T follicular helper cell (primary cell): ENCODE measurements around the gene FRG1.
"Not testable (repeated sequence)": the region's sequence is repeated elsewhere in the genome, so short reads cannot be mapped to it uniquely, and the experiment has no call there.

ENCODE experiments used
- DNase-seq: peaks from one replicate; pipeline ENCODE4 v3.0.0-alpha.2; 2020; ENCODE audit warnings: low read depth
- total RNA-seq, 2 experiments: gene quantifications; one replicate each; lab custom pipeline; 2026; lab: John Stamatoyannopoulos, UW

FRG1 gene
- total RNA-seq = 37.8 to 52.9 reads per million in 2 experiments

DNA sequence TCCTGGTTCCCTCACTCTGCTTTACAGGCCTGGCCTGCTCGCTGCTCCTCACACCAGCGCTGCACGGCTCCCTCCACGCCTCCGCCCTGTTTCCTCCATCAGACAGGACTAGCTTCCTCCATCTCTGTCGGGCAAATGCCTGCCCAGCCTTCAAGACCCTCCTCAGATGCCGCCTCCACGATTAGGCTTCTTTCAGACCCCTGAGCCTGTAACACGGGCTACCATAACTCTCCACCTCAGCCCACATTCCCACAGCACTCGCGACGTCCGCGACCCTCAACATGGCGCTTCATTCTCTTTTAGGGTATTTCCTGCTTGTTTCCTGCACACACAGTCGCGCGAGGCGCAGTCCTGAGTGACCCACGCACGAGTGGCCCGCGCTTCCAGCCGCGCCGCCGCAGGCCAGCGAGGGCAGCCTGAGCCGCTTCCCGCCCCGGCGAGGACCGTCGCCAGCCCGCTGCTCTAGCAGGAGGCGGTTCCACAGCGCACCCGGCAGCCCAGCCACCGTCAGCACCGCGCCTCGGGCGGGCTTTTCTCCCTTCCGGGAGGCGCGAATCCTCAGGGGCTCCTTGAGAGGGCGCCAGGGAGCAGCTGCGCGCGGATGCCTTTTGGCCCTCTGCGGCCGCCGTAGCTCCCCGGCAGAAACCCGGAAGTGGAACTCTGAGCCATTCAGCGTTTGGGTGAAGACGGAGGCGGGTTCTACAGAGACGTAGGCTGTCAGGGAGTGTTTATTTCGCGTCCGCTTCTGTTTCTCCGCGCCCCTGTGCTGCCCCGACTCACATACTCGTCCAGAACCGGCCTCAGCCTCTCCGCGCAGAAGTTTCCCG is at the start of gene FRG1:
Gene FRG1, plus strand, starts transcription at position 695 of the 827 bp plus-strand sequence. CDS start 138 bp downstream, outside the sequence.
- DNase-seq = peak; percentile 95

DNA sequence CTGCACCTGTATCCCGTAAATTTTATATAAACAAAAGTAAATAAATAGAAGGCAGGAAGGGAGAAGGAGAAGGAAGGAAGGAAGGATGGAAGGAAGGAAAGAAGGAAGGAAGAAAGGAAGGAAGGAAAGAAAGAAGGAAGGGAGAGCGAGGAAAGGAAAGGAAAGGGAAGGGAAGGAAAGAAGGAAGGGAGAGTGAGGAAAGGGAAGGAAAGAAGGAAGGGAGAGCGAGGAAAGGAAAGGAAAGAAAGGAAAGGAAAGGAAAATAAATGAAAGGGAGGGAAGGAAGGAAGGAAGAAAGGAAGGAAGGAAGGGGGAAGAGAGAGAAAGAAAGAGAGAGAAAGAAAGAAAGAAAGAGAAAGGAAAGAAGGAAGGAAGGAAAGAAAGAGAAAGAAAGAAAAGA is 43.0 kb upstream of the FRG1 start:
- DNase-seq = no peak

DNA sequence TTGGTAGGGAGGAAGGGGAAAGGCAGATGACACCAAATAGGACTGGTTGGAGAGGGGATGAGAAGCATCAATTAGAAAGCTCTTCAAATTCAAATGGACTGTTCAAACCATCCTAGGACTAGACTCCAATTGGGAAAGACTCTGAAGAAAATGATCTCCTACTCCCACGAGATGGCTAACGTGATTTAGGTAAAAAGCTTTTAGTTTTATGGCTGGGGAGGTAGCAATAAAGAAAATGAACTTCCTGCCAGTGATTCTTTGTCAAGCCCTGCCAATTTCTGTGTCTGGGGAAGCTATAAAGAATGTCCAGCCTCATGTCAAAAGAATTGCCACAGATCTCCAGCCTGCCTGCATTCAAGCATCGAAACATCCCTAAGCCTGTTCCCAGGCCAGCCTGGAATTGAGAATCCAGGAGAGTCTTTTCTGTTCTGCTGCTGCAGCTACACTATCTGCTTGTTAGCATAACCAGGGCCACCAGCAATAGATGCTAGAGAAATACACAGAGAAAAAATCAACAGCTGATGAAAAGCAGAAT is 41.1 kb upstream of the FRG1 start:
- DNase-seq = not testable (repeated sequence)

DNA sequence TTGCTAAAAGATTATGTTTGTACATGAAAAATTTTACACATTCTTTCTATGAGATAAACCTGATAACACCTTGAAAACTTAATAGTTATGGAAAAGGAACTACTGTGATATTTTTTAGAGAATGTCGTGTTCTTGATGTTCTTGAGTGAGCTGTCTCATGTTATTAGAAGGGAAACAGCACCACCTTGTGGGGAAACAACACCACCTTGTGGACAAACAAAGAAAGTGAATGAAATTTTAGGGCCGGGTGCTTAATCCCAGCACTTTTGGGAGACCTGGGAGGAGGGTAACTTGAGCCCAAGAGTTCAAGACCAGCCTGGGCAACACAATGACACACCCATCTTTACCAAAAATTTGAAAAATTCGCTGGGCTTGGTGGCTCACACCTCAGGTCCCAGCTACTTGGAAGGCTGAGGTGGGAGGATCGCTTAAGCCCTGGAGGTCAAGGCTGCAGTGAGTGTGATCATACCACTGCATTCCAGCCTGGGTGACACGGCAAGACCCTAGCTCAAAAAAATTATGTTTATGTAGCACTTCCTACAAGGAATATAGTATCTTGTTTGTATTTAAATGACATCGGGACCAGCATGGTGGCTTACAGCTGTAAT is 36.1 kb upstream of the FRG1 start:
- DNase-seq = peak; percentile 18

DNA sequence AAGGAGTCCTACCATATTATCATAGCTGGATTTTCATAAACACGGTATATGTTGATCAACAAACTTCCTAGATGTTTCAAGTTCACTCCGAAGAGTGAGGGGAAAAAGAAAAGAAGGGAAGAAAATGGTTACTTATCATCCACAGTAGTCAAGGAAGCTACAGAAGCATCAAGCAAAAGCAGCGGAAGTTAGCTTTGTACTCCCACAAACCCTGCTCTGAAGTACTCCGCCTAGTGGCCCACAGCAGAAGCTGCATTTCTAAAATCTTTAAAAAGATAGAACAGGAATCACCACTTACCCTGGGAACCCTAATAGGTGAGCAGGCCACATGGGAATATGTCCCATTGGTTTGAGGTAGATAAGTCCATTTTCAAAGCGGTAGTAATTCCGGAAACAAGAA is 28.5 kb upstream of the FRG1 start:
- DNase-seq = no peak

DNA sequence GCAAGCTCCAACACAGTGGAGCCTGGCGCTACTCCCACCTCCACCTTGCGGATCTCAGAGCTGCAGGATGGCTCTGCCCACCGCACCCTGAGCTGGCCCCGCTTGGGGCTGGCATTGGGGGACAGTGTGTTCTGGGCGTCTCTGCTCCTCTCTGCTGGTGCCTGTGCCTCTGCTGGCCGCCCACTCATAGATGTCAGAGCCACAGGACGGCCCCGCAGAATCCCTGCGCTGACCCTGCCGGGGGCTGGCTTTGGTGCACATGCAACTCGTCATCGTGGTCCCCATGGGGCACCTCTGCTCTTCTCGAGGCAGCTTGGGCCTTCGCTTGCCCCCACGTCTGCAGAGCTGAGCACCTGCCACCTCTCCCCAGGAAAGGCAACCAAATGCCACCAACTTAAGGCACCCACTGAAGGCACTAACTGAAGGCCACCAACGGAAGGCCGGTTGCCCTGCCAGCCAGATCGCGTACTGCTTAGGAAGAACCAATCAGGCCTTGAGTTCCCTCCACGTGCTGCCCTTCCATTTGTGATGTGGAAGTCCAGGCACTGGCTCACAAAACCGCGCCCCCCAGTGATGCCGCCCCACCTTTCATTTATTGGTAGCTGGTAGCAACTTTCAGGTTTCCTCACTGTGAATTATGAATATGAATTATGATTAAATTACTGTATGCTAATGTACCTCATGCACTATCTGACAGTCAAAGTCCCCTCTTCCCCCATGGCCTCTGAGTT is 23.3 kb upstream of the FRG1 start:
- DNase-seq = no peak

DNA sequence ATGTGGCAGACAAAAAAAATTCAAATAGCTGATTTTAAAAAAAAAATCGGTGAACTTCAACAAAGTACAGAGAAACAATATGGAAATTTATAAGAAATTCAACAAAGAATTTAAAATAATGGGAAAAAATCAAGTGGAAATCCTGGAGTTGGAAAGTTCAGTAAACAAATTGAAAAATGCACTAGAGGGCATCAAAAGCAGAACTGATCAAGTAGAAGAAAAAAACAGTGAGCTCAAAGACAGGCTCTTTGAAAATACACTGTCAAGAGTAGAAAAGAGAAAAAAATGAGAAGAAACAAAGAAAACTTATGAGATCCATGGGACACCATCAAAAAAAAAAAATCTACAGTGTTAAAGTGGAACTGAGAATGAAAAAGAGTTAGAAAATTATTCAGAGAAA is 19.6 kb upstream of the FRG1 start:
- no peak for DNase-seq

DNA sequence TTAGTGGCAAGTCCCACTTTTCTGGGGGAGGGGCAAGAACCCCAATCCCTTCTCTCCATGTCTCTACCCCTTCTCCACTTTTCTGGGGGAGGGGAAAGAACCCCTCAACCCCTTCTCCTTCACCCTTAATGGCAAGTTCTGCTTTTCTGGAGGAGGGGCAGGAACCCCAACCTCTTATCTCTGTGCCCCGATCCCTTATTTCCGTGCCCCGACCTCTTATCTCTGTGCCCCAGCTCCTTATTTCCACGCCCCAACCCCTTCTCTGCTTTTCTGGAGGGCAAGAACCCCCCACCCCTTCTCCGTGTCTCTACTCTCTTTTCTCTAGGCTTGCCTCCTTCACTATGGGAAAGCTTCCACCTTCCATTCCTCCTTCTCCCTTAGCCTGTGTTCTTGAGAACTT is 13.9 kb upstream of the FRG1 start:
- not testable (repeated sequence) for DNase-seq

DNA sequence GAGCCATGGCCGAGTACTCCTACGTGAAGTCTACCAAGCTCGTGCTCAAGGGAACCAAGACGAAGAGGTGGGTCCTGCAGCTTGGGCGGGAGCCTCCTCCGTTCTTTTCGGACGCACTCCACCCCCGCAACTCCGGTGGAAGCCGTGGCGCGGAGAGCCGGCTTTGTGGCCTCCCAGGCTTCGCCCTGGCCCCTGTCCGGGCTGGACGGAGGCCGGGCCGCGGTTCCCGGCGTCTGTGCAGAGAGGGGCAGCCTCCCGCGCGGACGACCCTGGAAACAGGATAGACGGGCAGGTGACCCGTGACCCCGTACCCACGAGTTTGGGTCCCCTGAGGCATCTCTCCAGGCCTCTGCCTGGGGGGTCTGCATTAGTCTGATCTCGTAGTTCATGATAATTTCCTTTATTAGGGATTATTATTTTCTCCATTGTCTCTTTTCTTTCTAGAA is 356 bp downstream of the FRG1 start:
- DNase-seq = no peak

DNA sequence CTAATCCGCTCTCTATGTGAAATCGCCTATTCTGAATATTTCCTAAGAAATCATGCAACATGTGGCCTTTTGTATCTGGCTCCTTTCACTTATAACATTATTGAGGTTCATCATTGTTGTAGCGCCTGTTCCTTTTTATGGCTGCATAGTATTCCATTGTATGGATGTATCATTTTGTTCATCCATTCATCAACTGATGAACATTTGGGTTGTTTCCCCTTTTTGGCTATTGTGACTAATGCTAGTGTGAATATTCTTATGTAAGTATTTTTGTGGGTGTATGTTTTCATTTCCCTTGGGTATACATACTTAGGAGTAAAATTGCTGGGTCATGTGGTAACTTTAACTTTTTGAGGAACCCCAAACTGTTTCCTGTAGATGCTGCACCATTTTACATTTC is 1.7 kb downstream of the FRG1 start:
- DNase-seq = not testable (repeated sequence)

DNA sequence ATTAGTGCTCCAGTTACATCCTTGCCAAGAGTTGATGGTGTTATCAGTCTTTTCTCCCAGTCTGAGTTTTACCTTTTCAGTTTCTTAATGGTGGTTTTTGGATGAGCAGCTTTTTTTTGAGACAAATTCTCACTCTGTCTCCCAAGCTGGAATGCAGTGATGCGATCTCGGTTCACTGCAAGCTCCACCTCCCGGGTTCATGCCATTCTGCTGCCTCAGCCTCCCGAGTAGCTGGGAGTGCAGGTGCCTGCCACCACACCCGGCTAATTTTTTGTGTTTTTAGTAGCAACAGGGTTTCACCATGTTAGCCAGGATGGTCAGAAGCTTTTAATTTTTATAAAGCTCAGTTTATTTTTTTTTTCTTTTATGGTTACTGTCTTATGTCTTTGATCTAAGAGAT is 3.4 kb downstream of the FRG1 start:
- DNase-seq = not testable (repeated sequence)

DNA sequence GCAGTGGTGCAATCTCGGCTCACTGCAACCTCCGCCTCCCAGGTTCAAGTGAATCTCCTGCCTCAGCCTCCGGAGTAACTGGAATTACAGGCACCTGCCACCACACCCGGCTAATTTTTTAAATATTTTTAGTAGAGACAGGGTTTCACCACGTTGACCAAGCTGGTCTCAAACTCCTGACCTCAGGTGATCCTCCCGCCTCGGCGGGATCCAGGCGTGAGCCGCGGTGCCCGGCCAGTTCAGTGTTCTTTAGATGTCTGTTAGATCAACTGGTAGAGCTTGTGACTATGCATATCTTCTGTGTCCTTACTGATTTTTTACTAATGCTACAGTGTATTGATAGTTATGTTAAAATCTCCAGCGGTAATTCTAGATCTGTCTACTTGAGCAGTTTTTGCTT is 6.2 kb downstream of the FRG1 start:
- DNase-seq = not testable (repeated sequence)

DNA sequence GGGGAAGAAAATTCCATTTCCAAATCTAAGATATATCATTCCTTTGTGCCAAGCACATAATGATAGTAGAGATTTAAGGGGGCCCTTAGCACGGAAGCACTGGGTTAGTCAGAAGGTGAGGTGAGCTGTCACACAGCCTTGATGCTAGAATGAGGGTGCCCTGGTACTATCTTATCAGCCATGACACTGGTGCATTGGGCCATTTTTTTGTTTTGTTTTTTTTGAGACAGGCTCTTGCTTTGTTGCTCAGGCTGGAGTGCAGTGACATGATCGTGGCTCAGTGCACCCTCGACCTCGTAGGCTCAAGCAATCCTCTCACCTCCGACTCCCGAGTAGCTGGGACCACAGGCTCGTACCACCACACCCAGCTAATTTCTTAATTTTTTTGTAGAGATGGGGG is 7.8 kb downstream of the FRG1 start:
- DNase-seq = not testable (repeated sequence)

DNA sequence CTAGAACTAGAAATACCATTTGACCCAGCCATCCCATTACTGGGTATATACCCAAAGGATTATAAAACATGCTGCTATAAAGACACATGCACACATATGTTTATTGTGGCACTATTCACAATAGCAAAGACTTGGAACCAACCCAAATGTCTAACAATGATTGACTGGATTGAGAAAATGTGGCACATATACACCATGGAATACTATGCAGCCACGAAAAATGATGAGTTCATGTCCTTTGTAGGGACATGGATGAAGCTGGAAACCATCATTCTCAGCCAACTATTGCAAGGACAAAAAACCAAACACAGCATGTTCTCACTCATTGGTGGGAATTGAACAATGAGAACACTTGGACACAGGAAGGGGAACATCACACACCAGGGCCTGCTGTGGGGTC is 28.6 kb downstream of the FRG1 start:
- not testable (repeated sequence) for DNase-seq

DNA sequence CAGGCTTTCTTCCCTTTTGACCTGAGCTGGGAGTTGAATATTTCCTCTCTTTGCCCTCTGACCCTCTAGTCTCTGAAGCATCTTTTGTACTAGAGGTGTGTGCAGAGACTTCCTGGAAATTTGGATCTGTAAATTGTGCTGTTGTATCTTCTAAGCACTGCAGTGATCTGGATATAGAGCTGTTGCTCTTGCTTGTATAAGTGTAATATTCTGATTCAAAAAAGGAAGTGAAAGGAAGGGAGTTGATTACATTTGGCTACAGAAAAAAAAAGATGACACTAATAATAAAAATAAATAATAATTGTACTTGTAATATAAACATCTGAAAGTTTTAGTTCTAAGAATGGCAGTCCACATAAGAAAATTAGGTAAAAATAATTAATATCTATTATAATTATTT is 33.0 kb downstream of the FRG1 start:
- DNase-seq = no peak

DNA sequence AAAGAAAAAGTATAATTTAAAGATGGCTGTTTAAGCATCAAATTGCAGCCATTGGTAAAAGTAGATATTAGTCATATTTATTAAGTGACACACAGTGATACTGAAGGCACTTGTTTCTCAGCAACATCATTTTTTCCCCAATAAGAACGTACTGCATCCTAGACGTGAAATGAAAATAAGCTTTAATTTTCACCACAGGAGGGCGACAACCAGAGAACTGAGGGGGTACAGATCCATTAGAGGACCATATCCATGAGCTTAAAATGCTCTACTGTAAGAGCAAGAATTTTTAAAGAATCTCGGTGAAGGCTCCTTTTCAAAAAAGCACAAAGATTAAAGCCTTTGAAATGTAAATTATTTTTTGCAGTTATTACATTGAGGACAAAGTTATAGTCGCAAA is 33.4 kb downstream of the FRG1 start:
- DNase-seq = no peak

DNA sequence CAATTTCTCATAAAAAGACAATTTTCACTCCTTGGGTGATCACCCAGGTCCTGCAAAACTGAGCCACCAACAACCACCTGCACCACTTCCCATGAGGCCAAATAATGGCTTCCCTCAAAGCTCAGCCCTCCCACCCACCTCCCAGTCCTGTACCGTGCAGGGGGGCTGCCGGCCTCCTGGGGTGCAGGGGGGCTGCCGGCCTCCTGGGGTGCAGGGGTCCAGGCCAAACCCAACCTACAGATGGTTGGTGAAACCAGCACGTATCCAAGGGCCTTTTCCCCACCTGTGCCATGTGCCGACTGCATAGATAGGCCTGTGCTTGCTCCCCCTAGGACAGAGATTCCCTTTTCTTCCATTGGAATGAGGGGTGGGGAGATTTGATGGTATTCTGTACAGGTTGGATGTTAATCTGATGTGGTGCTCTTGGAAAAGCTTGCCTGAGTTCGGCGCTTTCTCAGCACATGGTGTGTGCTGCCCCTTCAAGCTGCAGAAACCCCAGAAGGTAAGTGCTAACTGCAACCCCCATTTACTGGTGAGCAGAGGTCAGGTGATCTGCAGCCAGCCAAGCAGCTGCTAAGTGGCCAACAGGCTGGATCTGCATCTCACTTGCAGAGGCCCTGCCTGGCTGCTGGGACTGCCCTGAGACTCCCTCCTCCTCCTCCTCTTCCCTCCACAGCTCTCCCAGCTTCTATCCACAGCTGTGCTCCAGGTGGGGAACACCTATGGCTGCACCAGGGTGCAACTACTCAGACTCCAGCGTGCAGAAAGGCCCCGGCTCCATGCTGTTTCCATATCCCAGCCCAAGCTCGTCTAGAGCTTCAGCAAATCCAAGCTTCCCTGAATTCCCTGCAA is 38.8 kb downstream of the FRG1 start:
- DNase-seq = no peak

DNA sequence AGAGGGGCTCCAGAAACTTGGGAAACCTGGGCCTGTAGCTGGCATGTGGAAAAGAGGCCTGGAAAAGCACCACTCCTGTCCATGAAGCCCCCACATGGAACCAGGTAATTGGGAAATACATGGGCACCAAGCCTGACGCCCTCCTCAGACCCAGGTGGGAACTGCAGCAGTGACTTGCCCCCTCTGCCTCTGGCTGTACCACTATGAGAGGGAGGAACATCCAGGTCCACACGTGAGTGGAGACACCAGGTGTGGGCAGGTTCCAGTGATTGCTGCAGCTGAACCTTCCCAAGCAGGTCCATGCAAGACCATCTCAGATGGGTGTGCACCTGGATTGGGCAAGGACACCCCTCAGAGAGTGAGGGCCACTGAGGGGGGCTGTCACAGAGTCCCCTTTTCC is 39.6 kb downstream of the FRG1 start:
- not testable (repeated sequence) for DNase-seq

DNA sequence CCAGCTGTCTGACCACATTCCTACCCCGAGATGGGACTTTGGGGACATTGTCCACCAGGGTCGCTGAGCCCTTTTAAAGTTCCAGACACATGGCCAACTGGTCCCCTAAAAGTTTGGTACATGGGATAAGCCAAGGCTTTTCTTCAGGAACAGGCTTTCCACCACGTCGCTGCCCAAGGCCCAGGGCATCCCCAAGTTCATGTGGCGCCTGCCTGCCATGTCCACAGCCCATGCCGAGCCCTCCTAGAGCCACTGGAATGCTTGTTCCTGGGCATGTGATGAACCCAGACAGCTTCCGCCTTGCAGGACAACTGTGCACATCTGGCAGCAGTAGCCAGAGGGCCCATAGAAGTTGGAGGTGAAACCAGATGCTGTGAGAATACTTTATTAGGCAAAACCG is 41.3 kb downstream of the FRG1 start:
- DNase-seq = no peak

DNA sequence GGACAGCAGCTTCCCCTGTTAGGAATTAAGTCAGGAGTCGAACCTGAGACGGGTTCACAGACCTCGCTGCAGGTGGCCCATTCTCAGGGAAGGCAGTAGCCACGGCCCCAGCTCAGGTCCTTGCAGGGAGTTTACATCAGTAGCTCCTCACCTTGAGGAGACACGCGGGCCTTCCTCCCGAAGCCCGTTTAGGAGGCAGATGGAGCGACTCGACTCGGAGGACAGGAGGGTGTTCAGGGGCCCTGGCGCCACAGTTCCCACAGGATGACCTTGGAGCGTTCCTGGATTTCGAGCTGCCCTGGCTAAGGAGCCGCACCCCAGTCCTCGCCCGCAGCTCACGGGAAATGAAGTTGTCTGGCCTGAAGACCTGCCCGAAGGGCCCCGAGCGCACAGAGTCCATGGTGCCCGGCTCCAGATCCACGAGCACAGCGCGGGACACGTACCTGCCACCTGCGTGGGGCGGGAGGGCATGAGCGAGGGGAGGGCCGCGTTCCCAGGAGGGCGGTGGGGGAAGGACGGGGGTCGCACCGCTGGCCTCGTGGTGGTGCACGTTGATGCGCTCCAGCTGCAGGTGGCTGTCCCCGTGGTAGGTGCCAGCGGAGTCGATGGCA is 43.3 kb downstream of the FRG1 start:
- not testable (repeated sequence) for DNase-seq

DNA sequence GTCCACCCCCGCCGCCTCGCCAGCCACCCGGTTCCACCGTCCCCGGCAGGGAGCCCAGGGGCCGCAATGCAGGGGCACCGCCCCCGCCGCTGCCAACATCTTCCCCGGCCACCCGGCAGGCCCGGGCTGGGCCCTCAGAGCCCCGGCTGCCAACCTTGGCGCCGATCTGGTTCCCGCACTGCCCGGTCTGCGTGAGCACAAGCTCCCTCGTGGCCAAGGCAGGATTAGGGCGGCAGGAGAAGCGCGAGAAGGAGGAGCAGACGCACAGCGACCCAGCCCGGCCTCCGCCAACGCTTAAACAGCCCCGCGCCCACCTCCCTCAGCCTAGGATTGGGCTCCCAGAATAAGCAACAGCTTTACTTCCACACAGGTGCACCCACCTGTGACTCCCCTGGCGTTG is 44.0 kb downstream of the FRG1 start:
- DNase-seq = not testable (repeated sequence)
